Left cardiac atrium (tissue), 4 donors: ENCODE results near the gene CD44. TPM values are rescaled to one million over a fixed set of nuclear protein-coding genes. Genes with fewer than 3 reads are reported as not detected.

Source experiments
- ATAC-seq, 2 donors: fragments of 200-7000 bp; cut with Tn5 transposase; one replicate each; pipeline ENCODE4 v1.9.1; 2020; ENCODE audit warnings: mild to moderate bottlenecking in 2 of 2, moderate library complexity in 2 of 2
- DNase-seq: peaks from one replicate; pipeline ENCODE4 v3.0.0-alpha.2; 2020
- intact Hi-C, 2 donors: fragments of 100-400 bp; cut with DNase I; formaldehyde crosslinking; loops; one replicate each; pipeline versions ENCODE4 v1.14.1 to v1.15.1; 2022 to 2023
- total RNA-seq, 2 donors: library from RNA; stranded (reverse); fragmentation: NEBNext Ultra II Directional; extraction: Animal tissue kit (Norgen Biotek cat#: 25700); gene quantifications; one replicate each; pipeline ENCODE4 v1.2.1, GENCODE V29; 2021
- donor health status: DM: no; HTN: yes; CAD: no.
- donor health status: DM: no; HTN: yes; CAD: no; lungs with severe emphysema.
- donor health status: DM: yes; HTN: yes; CAD: no.
- donor health status: Dilated cardiomyopathy.

The CD44 gene
- total RNA-seq, 2 donors from 2014 or later: 63.6 to 71.2 TPM

- DNase-seq (peak; percentile 30), ATAC-seq (peak; percentile 35 to 67)
- intact Hi-C loops: no loop called here
Measured at GRCh38 chr11:35167426-35167954, 28.5 kb downstream of the CD44 start.

- intact Hi-C loops: no loop called here
- no peak for DNase-seq
- ATAC-seq: no peak
Measured at GRCh38 chr11:35168671-35169070, 29.7 kb downstream of the CD44 start.

GRCh38 chr11:35169112-35169511 is 30.1 kb downstream of the CD44 start:
- ATAC-seq (no peak), DNase-seq (no peak)
- intact Hi-C loops: no loop called here

- DNase-seq: no peak
- no peak for ATAC-seq
- intact Hi-C loops: no loop called here
Measured at GRCh38 chr11:35169754-35170153, 30.8 kb downstream of the CD44 start.

- DNase-seq (no peak), ATAC-seq (no peak)
- intact Hi-C loops: no loop called here
Measured at GRCh38 chr11:35170503-35170902, 31.5 kb downstream of the CD44 start.

- intact Hi-C loops: no loop called here
- ATAC-seq: no peak
Measured at GRCh38 chr11:35171226-35171625, 32.3 kb downstream of the CD44 start.

GRCh38 chr11:35173011-35173511 is 34.1 kb downstream of the CD44 start:
- DNase-seq (no peak), ATAC-seq (peak; percentile 60 to 65)
- intact Hi-C loops: no loop called here

More at GRCh38 chr11:35171226-35171625, 32.3 kb downstream of the CD44 start:
- DNase-seq: no peak

GRCh38 chr11:35173616-35174566 is 34.9 kb downstream of the CD44 start:
- DNase-seq (no peak), ATAC-seq (no peak)
- intact Hi-C loops: no loop called here

- no peak for DNase-seq
- ATAC-seq: peak in 1 of 2 donors; percentile 36
- intact Hi-C loops: no loop called here
Measured at GRCh38 chr11:35174666-35175065, 35.7 kb downstream of the CD44 start.

- DNase-seq: no peak
- intact Hi-C loops: no loop called here
- no peak for ATAC-seq
Measured at GRCh38 chr11:35177370-35177769, 38.4 kb downstream of the CD44 start.

- ATAC-seq: no peak
- intact Hi-C loops: no loop called here
Measured at GRCh38 chr11:35178067-35178805, 39.3 kb downstream of the CD44 start.

GRCh38 chr11:35178873-35179272 is 39.9 kb downstream of the CD44 start:
- peak in 1 of 2 donors; percentile 17 for ATAC-seq
- no peak for DNase-seq
- intact Hi-C loops: no loop called here

More at GRCh38 chr11:35178067-35178805, 39.3 kb downstream of the CD44 start:
- no peak for DNase-seq

- intact Hi-C loops: no loop called here
- ATAC-seq (peak in 1 of 2 donors; percentile 18), DNase-seq (no peak)
Measured at GRCh38 chr11:35179466-35180135, 40.6 kb downstream of the CD44 start.

- intact Hi-C loops: no loop called here
- no peak for DNase-seq
- ATAC-seq: peak in 1 of 2 donors; percentile 55
Measured at GRCh38 chr11:35180317-35181233, 41.6 kb downstream of the CD44 start.

GRCh38 chr11:35182317-35182939 is 43.5 kb downstream of the CD44 start:
- ATAC-seq: no peak
- no peak for DNase-seq
- intact Hi-C loops: no loop called here

GRCh38 chr11:35183326-35183925 is 44.5 kb downstream of the CD44 start:
- DNase-seq (no peak), ATAC-seq (no peak)
- intact Hi-C loops: no loop called here

GRCh38 chr11:35185696-35186095 is 46.7 kb downstream of the CD44 start:
- ATAC-seq (peak in 1 of 2 donors; percentile 68), DNase-seq (no peak)
- intact Hi-C loops: no loop called here
